ENCODE measurements around the gene ARSI.
"Not testable (repeated sequence)": the region's sequence is repeated elsewhere in the genome, so short reads cannot be mapped to it uniquely, and the experiment has no call there.

DNA sequence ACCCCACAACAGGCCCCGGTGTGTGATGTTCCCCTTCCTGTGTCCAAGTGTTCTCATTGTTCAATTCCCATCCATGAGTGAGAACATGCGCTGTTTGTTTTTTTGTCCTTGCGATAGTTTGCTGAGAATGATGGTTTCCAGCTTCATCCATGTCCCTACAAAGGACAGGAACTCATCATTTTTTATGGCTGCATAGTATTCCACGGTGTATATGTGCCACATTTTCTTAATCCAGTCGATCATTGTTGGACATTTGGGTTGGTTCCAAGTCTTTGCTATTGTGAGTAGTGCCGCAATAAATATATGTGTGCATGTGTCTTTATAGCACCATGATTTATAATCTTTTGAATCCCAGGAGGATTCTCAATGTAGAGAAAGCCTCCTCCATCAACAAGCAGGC is 54.2 kb downstream of the ARSI start:
- TF ChIP-seq JUND (CRISPR knock-in tag; IDR thresholded peaks at IDR 0.05); ZKSCAN1 (IDR thresholded peaks at IDR 0.05; ENCODE audit: low read length); FOXO1 (CRISPR knock-in tag; IDR thresholded peaks at IDR 0.05); PHF5A (CRISPR knock-in tag; IDR thresholded peaks at IDR 0.05; ENCODE audit: low read depth, unreplicated experiment); ARNT (IDR thresholded peaks at IDR 0.05); SCMH1 (CRISPR knock-in tag; IDR thresholded peaks at IDR 0.05; ENCODE audit: borderline replicate concordance): not testable (repeated sequence)
- TF ChIP-seq, protein P1, sequence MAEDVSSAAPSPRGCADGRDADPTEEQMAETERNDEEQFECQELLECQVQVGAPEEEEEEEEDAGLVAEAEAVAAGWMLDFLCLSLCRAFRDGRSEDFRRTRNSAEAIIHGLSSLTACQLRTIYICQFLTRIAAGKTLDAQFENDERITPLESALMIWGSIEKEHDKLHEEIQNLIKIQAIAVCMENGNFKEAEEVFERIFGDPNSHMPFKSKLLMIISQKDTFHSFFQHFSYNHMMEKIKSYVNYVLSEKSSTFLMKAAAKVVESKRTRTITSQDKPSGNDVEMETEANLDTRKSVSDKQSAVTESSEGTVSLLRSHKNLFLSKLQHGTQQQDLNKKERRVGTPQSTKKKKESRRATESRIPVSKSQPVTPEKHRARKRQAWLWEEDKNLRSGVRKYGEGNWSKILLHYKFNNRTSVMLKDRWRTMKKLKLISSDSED (CRISPR knock-in tag; IDR thresholded peaks at IDR 0.05): not testable (repeated sequence)
